Hepatocyte (in vitro differentiated cells): Measurements from ENCODE around the gene CCL27.

Experiments
- EZH2 ChIP-seq: fragments of 200-600 bp; sonication (generic); IDR thresholded peaks from 2 replicates; pipeline ENCODE4 v1.6.1; 2016; ENCODE audit warnings: antibody characterized with exemption, mild to moderate bottlenecking, borderline replicate concordance
- TF ChIP-seq, protein P1 (sequence below): fragments of 200-600 bp; sonication (generic); IDR thresholded peaks from 2 replicates; pipeline ENCODE4 v1.5.1; 2016; ENCODE audit warnings: antibody characterized with exemption, mild to moderate bottlenecking; ENCODE audit not compliant: poor library complexity

- TF ChIP-seq, protein P1, sequence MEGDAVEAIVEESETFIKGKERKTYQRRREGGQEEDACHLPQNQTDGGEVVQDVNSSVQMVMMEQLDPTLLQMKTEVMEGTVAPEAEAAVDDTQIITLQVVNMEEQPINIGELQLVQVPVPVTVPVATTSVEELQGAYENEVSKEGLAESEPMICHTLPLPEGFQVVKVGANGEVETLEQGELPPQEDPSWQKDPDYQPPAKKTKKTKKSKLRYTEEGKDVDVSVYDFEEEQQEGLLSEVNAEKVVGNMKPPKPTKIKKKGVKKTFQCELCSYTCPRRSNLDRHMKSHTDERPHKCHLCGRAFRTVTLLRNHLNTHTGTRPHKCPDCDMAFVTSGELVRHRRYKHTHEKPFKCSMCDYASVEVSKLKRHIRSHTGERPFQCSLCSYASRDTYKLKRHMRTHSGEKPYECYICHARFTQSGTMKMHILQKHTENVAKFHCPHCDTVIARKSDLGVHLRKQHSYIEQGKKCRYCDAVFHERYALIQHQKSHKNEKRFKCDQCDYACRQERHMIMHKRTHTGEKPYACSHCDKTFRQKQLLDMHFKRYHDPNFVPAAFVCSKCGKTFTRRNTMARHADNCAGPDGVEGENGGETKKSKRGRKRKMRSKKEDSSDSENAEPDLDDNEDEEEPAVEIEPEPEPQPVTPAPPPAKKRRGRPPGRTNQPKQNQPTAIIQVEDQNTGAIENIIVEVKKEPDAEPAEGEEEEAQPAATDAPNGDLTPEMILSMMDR: no peak
- no peak for TF ChIP-seq EZH2
These were observed 14.8 kb downstream of the CCL27 start for GRCh38 chr9:34647651-34648050.
